Fibroblast of lung (primary cell): ENCODE data around the gene OPN1SW. TPM values are rescaled to one million over a fixed set of nuclear protein-coding genes. Genes with fewer than 3 reads are reported as not detected.

ENCODE experiments used
- DNase-seq, 2 donors: peaks; one replicate each; pipeline versions ENCODE4 v3.0.0 to v3.0.0-alpha.2; 2010; ENCODE audit warnings: low read depth in 2 of 2
- H2AFZ ChIP-seq: 2 replicates; pipeline ENCODE4 v1.5.1; 2012; ENCODE audit warnings: low read length, control low read depth, inconsistent platforms
- H3K27ac ChIP-seq: 2 replicates; pipeline ENCODE4 v1.5.1; 2011; ENCODE audit warnings: low read length, control low read depth; ENCODE audit not compliant: insufficient read depth
- H3K27me3 ChIP-seq: 2 replicates; pipeline ENCODE4 v1.5.1; 2011; ENCODE audit warnings: mild to moderate bottlenecking, low read length; ENCODE audit not compliant: control insufficient read depth, insufficient read depth
- H3K36me3 ChIP-seq: 2 replicates; pipeline ENCODE4 v1.5.1; 2011; ENCODE audit warnings: low read length; ENCODE audit not compliant: control insufficient read depth, insufficient read depth
- H3K4me1 ChIP-seq: 2 replicates; pipeline ENCODE4 v1.5.1; 2011; ENCODE audit warnings: low read length; ENCODE audit not compliant: control insufficient read depth, insufficient read depth; ENCODE audit errors: extremely low read depth
- H3K4me2 ChIP-seq: 2 replicates; pipeline ENCODE4 v1.5.1; 2011; ENCODE audit warnings: low read length, control low read depth; ENCODE audit not compliant: insufficient read depth; ENCODE audit errors: extremely low read depth
- H3K4me3 ChIP-seq, 4 experiments: fragments of 200-600 bp in 1 of 4; sonication (generic) in 1 of 4; replicated peaks in 1 of 4; 2 replicates each; pipeline ENCODE4 v1.5.1; 2011 to 2016; ENCODE audit warnings: low read length in 4 of 4, low read depth in 3 of 4, mild to moderate bottlenecking in 3 of 4, control low read depth in 2 of 4, inconsistent platforms in 1 of 4, mixed read lengths in 1 of 4; ENCODE audit not compliant: insufficient read depth in 1 of 4; ENCODE audit errors: control extremely low read depth in 1 of 4
- H3K79me2 ChIP-seq: 2 replicates; pipeline ENCODE4 v1.5.1; 2012; ENCODE audit warnings: mild to moderate bottlenecking, low read length, inconsistent platforms; ENCODE audit not compliant: control insufficient read depth, insufficient read depth
- H3K9ac ChIP-seq: 2 replicates; pipeline ENCODE4 v1.5.1; 2011; ENCODE audit warnings: mild to moderate bottlenecking, low read length, control low read depth; ENCODE audit not compliant: insufficient read depth
- H3K9me3 ChIP-seq: 2 replicates; pipeline ENCODE4 v1.5.1; 2012; ENCODE audit warnings: low read depth, low read length; ENCODE audit not compliant: control insufficient read depth, insufficient read depth
- H4K20me1 ChIP-seq: 2 replicates; pipeline ENCODE4 v1.5.1; 2011; ENCODE audit warnings: low read length; ENCODE audit not compliant: control insufficient read depth, insufficient read depth; ENCODE audit errors: extremely low read depth
- CTCF ChIP-seq, 2 donors: IDR thresholded peaks in 1 of 2; conservative IDR thresholded peaks in 1 of 2; 1 replicate in 1 of 2; 2 replicates in 1 of 2; pipeline ENCODE4 v1.5.1; 2011 to 2012; ENCODE audit warnings: low read length in 2 of 2, control low read depth in 1 of 2, inconsistent platforms in 1 of 2, low read depth in 1 of 2, mild to moderate bottlenecking in 1 of 2
- EZH2 ChIP-seq: IDR thresholded peaks from 2 replicates; pipeline ENCODE4 v1.5.1; 2012; ENCODE audit warnings: low read length, control low read depth, mild to moderate bottlenecking; ENCODE audit errors: missing control alignments
- polyA plus RNA-seq, 2 donors: library from polyadenylated mRNA; depleted of rRNA in 1 of 2; stranded (reverse) in 1 of 2; unstranded in 1 of 2; fragments of >200 nt; gene quantifications; 2 replicates each; pipeline ENCODE4 v1.2.1, GENCODE V29; 2011 to 2012; ENCODE audit warnings: missing spikeins in 1 of 2
- total RNA-seq: library from RNA; depleted of rRNA; stranded (reverse); fragments of >200 nt; gene quantifications from 2 replicates; pipeline ENCODE4 v1.2.1, GENCODE V29; 2014

Gene OPN1SW
- total and polyA plus RNA-seq, 2 donors (not counting 1 experiment from before 2014, with no cell fraction given): not detected

- Histone ChIP-seq H4K20me1 (peaks cover 12% of the 10 kb centered on the region), H2AFZ (no peak overlapping the region), H3K27me3 (no peaks in the 10 kb centered on the region), H3K36me3 (peaks cover 2% of the 10 kb centered on the region), H3K4me3 (peak overlapping the region; percentile 35 to 99 (median 60)), H3K4me2 (peak overlapping the region; percentile 79), H3K9ac (peak overlapping the region; percentile 100), H3K27ac (peak overlapping the region; percentile 99), H3K4me1 (peaks cover 14% of the 10 kb centered on the region), H3K79me2 (peaks cover 45% of the 10 kb centered on the region), H3K9me3 (no peaks in the 10 kb centered on the region)
- TF ChIP-seq EZH2: no peak
- no peak for TF ChIP-seq CTCF (conservative IDR thresholded peaks at IDR 0.05 in 1 of 2, IDR thresholded peaks at IDR 0.05 in 1 of 2; ENCODE audit: low read depth in 1 of 2, low read length in 2 of 2)
- no peak for DNase-seq
Observed at GRCh38 chr7:128738570-128739047, 37.0 kb downstream of the OPN1SW start.

DNA sequence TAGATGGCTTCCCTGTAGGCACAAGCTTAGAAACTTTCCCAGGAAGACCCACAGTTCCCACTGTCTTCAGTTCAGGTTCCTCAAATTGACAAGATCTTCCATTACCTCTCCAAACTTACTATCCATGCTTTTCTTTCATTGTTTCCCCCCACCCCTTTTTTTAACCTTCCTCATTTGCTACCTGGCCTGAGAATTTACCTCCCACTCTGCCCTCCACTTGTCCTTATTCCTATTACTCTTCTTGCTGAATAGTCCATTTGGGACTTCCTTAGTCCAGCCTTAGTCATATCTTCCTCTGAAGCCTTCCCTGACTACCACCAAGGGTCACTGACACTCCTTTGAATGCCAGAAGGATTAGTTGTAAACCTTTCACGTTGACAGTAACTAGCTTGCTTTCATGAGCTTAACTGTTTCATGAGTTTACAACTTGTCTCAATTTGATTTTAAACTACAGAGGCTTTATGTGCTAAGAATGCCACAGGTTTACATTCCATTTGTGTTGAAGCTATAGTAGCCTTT lies 37.7 kb downstream of the OPN1SW start:
- Histone ChIP-seq H3K9ac (no peak overlapping the region), H3K27ac (peak overlapping the region; percentile 99), H3K27me3 (no peaks in the 10 kb centered on the region), H3K9me3 (no peaks in the 10 kb centered on the region), H4K20me1 (peaks cover 12% of the 10 kb centered on the region), H3K79me2 (peaks cover 38% of the 10 kb centered on the region), H3K36me3 (peaks cover 2% of the 10 kb centered on the region), H3K4me1 (peaks cover 13% of the 10 kb centered on the region), H3K4me2 (peak overlapping the region; percentile 17), H2AFZ (no peak overlapping the region), H3K4me3 (peak overlapping the region in 1 of 4 experiments; percentile 83)
- peak; percentile 42 to 87 for DNase-seq
- TF ChIP-seq EZH2: no peak
- no peak for TF ChIP-seq CTCF (conservative IDR thresholded peaks at IDR 0.05 in 1 of 2, IDR thresholded peaks at IDR 0.05 in 1 of 2; ENCODE audit: low read depth in 1 of 2, low read length in 2 of 2)

- no peak overlapping the region for H3K9ac ChIP-seq
Observed at GRCh38 chr7:128737441-128737840, 38.2 kb downstream of the OPN1SW start.

More at GRCh38 chr7:128737441-128737840, 38.2 kb downstream of the OPN1SW start:
- Histone ChIP-seq H3K4me2 (no peak overlapping the region), H4K20me1 (peaks cover 11% of the 10 kb centered on the region), H3K4me3 (no peak overlapping the region), H3K27ac (no peak overlapping the region), H3K9me3 (no peaks in the 10 kb centered on the region), H3K36me3 (peaks cover 2% of the 10 kb centered on the region), H2AFZ (no peak overlapping the region), H3K27me3 (no peaks in the 10 kb centered on the region), H3K79me2 (peaks cover 33% of the 10 kb centered on the region), H3K4me1 (peaks cover 13% of the 10 kb centered on the region)
- TF ChIP-seq EZH2: no peak
- TF ChIP-seq CTCF (conservative IDR thresholded peaks at IDR 0.05 in 1 of 2, IDR thresholded peaks at IDR 0.05 in 1 of 2; ENCODE audit: low read depth in 1 of 2, low read length in 2 of 2): no peak
- no peak for DNase-seq
